ENCODE measurements around the gene TMEM232.

Gene TMEM232

DNA sequence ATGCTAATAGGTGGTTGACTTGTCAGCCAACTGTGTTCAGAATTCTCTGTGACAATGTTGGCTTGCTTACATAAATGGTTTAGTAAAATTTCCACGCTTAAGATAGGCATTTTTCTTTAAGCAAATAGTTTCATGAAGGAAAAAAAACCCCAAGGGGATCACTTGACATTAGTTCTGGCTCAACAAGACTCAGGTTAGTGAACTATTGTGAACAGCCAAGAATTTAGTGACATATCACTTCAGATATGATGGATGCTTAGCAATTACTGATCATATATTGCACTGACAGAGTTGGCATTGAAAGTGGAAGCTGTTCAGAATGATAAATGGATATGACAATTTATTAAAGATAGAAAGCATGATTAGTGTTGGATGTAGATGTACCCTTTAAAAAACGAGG, 218.5 kb downstream of the TMEM232 start:
- no peak for DNase-seq

DNA sequence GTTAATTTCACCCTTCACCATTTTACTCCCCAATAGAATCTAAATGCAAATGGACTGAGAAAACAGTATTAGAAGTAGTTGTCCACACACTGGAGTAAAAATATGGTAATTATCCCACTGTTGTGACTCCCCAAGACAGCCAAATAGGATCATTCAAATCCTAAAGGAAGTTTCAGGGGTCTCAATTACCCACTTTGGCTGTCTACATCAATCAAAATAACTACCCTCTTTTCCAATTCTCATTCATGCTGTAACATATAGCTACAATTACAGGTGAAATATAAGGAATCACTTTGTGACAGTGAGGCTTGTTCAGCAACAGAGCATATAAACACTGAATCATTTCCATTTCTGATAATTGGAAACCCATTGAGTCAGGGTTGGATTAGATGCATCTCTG, 220.1 kb downstream of the TMEM232 start:
- DNase-seq = peak in 1 of 2 experiments; percentile 1

DNA sequence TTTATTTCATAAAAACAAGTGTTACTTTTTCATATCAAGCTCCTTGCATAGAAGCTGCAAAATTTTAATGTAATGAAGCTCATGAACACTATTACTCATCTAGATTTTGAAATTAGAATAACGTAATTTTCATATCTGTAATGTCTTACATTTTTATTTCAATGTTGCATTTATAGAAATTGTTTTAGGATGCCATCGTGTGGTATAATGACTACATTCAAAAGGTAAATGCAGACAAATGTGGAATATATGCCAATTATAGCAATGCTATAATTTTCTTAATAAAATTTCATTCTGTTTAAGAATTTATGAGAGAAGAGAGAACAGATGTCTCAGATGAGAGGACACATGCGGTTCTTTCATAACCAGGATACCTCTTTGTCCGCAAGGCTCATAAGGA, 230.2 kb downstream of the TMEM232 start:
- no peak for DNase-seq

DNA sequence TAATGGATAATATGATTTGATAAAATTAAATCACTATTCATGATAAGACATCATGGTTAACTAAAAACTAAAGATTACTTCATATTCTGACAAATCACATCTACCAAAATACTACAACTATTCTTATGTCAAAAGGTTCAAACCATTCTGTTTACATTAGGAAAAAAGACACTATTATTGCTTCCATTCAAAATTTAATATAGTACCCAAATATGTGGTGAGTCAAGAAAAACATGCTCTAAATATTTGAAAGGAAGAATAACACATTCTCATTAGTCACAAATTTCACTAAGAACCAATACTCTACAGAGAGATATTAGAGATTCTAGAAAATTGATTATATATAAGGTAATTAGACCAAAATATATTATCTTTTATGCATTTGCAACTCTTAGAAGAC, 234.0 kb downstream of the TMEM232 start:
- no peak for DNase-seq

DNA sequence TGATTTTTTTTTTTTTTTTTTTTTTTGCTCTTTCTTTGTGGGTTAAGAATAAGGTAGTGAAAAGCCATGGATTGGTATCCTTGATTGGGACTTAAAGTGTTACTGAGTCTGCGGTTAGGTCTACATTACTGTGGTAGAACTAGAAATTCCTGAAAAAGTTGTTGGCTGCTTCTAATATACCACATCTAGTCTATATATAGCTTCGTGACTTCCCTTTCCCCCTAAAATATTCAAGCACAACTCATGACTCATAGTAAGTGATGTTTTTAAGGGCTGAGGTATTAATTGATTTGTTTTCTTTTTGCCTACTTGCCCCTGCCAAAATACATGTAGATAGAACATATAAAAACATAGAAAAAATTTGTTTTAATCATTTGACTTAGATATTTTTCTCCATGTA, 247.6 kb downstream of the TMEM232 start:
- DNase-seq = no peak

DNA sequence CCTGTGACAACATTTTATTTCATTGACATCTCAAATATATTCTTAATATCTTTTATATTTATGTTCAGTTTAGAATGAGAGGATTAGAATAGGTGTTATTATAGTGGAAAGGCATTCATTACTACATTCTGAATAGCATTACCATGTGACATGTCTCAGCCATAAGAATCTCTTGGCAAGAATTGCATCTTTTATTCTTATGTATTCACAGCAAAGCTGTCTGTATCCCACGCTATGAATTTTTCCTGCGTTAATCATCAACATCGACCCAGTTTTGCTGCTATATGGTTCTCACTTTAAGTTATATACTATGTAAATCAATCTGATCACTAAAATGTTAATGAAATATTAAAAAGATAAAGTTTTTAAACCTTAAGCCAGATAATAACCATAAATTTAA, 248.6 kb downstream of the TMEM232 start:
- no peak for DNase-seq

DNA sequence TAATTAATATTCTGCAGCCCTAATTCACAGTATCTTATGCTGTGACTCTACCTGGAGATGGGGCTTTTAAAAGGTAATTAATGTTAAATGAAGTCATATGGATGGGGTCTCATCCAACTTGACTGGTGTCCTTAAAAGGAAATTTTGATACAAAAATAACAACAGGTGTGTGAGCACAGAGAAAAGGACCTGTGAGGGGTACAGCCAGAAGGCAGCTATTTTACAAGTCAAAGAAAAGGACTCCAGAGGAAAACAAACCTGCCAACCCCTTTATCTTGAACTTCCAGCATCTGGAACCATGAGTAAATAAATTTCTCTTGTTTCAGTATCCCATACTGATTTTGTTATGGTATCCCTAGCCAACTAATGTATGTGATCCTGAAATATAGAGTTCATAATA, 250.3 kb downstream of the TMEM232 start:
- DNase-seq = no peak

DNA sequence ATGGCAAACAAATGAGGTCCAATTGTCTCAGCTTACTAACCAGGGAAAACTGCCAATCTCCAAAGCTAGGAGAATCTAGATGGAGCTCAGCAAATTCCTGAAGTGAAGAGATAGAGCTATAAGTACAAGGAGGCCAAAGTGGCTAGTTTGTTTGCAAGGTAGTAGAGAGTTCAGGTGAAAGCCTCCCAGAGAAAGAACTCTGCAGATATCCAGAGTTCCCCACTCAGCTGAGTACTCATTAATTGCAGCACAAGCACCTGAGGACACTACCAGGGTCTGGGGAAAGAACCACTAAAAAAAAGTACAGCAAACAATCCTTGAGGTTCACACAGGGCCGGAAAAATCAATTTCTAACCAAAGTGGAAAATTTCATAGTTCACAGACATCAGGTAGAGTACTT, 250.9 kb downstream of the TMEM232 start:
- no peak for DNase-seq

DNA sequence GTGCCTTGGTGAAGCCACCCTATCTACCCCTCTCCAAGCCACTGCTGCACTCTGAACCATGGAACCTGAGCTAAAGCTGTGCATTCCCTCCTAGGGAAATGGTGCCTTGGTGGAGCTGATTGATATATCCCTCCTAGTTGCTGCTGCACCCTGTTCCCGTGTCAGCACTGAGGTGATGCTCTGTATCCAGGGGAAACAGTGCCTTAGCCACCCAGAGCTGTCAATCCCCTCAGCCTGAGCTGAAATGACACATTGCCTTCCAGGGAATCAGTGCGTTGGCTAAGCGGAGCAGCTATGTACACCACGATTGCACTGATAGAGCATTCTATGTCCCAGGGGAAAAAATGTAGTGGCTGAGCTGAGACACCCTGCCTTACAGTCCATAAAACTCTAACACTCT, 257.0 kb downstream of the TMEM232 start:
- DNase-seq = no peak

DNA sequence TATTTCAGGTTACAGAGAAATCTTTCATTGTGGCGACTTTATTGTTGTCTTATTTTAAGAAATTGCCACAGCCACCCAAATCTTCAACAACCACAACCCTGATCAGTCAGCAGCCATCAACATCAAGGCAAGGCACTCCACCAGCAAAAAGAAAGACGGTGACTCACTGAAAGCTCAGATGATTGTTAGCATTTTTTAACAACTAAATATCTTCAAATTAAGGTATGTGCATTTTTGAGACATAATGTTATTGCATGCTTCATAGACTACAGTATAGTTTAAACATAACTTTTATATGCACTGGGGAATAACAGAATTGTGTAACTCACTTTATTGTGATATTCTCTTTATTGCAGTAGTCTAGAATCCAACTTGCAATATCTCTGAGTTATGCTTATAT, 263.4 kb downstream of the TMEM232 start:
- DNase-seq = no peak

DNA sequence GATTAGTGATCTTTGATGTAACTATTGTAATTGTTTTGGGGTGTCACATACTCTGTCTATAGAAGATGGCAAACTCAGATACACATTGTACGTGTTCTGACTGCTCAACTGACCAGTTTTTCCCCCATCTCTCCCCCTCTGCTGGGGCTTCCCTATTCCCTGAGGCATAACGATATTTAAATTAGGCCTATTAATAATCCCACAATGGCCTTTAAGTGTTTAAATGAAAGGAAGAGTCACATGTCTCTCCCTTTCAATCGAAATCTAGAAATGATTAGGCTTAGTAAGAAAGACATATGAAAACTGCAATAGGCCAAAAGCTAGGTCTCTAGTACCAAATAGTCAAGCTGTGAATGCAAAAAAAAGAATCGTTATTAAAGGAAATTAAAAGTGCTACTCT, 265.6 kb downstream of the TMEM232 start:
- no peak for DNase-seq

DNA sequence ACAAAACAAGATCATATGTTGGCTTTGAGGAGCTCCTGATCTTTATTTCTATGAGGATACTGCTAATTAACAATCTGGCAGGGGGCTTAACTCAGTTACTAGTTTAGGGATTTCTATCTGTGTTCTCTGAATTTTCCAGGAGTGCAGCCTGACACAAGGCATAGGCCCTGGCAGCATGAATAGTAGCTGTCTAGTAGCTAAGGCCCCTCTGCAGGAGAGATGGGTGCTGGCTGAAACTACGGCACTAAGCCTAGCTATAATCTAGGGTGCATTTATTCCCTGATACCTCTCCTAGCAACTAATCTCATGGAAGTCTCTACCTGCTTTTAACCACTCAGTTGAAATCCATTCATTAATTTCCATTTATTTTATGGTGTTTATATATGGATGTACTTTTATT, 268.2 kb downstream of the TMEM232 start:
- DNase-seq = no peak

DNA sequence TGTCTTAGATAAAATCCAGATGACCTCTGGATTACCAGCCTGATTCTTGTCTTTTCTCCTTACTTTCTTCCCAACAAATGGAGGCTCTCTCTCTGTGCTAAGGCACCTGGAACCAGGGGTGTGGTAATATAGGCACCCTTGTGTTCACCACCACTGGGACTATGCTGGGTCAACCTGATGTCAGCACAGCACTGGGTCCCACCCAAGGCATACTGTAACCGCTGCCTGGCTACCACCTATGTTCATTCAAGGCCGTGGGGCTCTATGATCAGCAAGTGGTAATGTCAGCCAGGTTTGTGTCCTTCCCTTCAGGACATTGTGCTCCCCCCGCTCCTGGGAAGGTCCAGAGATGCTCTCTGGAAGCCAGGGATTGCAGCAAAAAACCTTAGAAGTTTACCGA, 283.6 kb downstream of the TMEM232 start:
- DNase-seq = no peak

DNA sequence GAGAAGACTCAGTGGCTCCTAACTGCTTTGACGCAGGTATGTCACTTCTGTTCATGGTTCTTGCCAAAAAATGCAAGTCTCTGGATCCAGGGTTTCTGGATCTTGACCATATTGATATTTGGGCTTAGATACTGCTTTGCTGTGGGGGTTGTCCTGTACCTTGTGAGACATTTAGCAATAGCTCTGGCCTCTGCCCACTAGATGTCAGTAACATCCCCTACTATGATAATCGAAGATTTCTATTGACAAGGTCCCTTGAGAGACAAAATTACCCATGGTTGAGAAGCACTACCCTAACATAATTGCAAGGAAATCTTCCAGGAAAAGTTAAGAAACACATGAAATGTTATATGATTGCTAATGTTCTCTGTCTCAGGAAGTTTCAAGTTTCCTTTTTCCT, 285.4 kb downstream of the TMEM232 start:
- DNase-seq = peak; percentile 5 to 28

DNA sequence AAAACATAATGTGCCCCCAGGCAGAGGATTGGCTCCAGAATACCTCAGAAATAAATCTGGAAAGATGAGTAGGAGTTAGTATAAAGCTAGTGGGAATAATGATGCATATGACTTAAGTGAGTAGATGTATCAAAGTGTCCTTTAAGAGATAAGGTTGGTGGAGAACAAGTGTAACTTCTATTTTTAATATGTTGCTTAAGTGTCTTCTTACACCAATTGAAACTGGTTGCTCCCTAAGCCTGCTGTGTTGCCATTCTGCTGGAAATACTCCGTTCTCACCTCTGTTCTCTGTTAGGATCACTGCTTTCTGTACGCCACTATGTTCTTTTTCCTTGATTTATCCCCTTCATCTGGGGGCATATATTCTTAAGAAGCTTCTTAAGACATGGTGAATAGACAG, 286.4 kb downstream of the TMEM232 start:
- DNase-seq = no peak

DNA sequence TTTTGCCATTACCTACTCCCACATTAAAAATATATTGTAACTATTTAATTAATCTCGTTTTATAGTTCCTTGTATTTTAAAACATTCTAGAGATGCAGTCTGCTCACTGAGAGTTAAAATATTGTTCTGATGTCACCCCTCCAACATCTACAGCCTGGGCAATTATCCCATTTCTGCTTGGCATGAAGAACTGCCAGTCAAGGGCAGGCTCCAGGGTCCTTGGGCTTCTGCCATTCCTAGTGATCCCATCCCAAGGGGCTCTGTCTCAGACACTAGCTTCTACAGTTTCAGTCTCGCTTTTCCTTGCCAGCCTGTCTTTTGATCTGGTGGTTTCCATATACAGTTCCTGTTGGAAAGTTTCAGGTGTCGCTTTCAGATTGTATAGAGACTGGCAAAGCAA, 287.2 kb downstream of the TMEM232 start:
- no peak for DNase-seq

DNA sequence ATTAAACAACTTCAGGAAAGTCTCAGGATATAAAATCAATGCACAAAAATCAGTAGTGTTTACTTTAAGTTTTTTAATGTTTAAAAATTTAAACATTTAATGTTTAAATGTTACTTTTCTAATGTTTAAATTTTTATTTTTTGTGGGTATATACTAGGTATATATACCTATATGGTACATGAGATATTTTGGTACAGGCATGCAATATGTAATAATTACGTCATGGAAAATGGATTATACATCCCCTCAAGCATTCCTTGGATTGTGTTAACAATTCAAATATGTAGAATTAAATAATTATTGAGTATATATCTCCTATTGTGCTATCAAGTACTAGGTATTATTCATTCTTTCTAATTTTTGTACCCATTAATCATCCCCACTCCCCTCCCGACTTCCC, 291.3 kb downstream of the TMEM232 start:
- no peak for DNase-seq

DNA sequence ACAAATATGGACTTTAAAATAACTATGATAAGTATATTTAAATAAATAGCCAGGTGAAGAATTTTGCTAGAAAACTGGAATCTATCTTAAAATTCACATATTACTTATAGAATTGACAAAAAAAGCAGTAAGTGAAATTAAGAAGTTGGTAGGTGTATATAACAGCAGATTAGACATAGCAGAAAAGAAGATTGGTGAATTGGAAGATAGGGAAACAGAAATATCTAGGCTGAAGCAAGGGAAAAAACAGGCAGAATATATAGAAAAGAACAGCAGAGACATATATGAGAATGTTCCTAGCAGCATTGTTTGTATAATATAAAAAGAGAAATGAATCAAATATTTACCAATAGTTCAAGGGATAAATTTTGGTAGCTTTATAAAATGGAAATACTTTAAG, 294.9 kb downstream of the TMEM232 start:
- no peak for DNase-seq

DNA sequence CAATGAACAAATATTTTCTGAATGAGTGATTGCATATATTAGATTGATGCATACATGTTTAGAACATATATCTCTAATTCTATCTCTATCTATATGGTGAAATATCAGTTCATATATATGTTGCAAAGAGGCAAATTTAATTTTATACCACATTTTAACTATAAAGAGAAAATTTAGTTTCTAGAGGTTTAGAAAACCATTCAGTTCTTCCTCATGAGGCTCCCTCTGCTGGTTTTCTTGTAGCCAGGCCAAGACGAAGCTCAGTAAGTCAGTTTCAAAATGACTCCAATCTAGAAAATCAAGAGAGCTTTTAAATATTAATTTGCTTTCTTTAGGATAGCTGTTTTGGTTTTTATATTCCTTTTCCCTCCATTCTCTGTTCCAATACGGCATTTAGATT, 312.1 kb downstream of the TMEM232 start:
- no peak for DNase-seq

DNA sequence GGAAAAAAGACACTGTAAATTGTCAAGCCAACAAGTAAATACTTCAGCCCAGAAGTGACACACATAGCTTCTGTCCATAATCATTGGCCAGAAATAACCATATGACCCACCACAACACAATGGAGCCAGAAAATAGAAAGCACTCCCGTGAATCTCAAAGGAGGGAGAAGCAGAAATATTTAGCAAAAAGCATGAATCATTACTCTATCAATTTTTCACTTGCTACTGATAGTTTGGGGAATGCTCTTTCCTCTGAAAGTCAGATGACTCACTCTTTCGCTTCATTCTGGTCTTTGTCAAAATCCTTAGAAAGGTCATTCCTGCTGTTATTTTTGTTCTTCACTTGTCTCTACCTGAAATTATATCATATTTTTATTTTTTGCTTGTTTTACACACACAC, 312.6 kb downstream of the TMEM232 start:
- DNase-seq = no peak

DNA sequence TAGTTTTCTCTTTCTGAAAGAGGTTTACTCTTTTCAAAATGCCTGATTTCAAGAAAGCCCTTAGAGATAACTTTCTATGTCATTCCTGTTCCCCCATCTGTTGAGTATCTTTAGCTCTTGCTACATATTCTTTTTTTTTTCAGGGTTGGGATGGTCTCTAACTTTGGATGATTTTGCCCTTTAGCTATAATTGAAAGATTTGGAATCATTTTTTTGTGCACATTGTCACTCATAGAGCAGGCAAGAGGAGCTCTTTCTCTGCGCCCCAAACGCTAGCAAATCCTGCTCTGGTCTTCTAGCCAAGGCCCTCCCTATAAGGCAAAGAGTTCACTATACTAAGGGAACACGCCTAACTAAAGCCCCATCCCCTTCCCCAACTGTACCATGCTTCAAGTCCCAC, 316.9 kb downstream of the TMEM232 start:
- DNase-seq = no peak

DNA sequence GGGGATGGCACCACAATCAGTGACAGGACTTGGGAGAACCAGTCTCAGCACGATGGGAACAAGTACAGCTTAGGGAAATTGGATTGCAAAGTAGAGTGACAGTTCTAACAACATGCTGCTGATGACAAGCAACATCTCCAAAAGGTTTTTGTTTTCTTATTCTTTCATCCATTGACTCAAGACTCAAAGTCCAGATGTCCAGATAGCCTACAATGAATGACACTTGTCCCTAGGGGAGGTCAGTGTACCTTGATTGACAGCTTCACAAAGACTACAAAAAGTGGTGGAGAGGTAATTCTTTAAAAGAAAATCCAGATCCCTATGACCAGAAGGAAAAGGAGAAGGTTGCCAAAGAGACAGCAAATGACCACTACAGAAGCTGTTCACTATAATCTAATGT, 323.9 kb downstream of the TMEM232 start:
- no peak for DNase-seq

DNA sequence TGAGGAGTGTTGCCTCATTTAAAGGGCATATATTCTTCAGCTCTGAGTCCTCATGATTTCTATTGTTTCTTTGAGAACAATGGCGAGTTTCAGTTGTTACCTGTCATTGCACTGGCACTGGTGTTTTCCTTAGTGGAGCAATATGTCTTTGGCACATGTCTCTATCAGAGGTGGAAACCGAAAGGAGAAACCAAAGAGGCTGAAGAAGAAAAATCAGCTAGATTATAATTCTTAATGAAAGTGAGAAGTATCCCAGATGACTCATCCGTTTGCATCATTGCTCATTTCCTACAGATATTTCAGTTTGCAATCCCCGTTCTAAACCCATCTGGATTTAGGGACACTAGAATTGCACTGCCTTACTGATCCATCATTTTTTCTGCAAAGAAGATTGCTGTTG, 324.6 kb downstream of the TMEM232 start:
- DNase-seq = no peak

DNA sequence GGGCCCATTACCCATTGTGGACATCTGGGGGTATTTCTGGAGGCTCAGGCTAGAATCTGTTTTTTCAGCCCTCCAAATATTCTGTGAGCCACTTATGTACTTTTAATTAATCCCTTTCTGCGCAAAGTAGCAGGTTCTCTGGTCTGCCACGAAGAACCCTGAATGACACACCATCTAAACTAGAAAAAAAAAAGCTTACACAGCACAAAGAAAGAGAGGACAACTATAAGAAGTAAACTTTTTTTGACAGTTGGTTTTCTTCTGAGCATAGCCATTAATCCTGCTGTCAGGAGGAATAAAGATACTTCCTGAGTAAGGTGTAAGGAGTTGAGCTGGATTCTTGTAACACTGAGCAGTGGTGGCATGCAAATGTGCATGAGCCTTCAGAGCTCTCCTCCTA, 327.5 kb downstream of the TMEM232 start:
- no peak for DNase-seq

DNA sequence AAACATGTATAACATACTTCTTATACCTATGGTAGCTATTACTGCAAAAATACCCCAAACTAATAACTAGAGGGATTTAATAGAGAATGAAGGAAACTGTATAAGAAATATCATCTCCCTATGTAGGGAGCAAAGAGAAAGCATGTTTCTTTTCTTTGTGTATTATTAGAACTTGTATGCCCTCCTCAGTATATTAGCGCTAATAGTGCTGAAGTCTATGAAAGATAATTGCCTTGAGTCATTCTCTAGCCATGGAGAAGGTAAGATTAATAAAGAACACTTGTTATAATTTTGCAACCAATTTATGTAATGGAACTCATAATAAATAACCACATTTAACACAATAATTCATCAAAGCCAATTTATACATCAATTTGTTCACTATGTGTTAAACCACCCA, 329.2 kb downstream of the TMEM232 start:
- DNase-seq = no peak

DNA sequence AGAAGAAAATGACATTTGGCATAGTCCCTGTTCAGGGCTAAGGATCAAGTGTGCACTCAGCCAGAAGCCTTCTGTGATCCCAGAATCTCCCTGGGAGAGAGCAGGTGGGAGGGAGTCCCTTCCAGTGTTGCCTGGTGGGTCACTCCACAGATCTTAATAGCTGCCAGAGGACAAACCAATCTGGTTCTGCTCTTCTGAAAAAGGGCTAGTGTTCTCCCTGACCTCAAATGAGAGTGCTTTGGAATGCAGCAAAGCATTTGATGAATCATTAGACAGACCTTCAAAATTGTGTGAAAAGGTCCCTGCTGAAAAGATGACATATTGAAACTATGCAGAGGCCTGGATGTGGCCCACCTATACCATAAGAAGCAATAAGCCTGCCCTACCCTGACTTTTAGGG, 339.7 kb downstream of the TMEM232 start:
- no peak for DNase-seq

Measured in NCI-H2081 (cell line).